Ascending aorta (tissue), 2 donors: Measurements from ENCODE around the gene PRMT9. TPM values are rescaled to one million over a fixed set of nuclear protein-coding genes. Genes with fewer than 3 reads are reported as not detected.

Experiments
- DNase-seq, 2 donors: peaks; one replicate each; pipeline ENCODE4 v3.0.0-alpha.2; 2019; ENCODE audit warnings: low spot score in 2 of 2
- H3K27ac ChIP-seq, 2 donors: fragments of 200-600 bp; sonication (generic); one replicate each; pipeline ENCODE4 v1.5.1; 2016 to 2017; ENCODE audit warnings: mild to moderate bottlenecking in 1 of 2
- H3K27me3 ChIP-seq: fragments of 200-600 bp; sonication (generic); one replicate; pipeline ENCODE4 v1.5.1; 2017
- H3K36me3 ChIP-seq, 2 donors: fragments of 200-600 bp; sonication (generic); one replicate each; pipeline ENCODE4 v1.5.1; 2016
- H3K4me1 ChIP-seq, 2 donors: fragments of 200-600 bp; sonication (generic); one replicate each; pipeline ENCODE4 v1.5.1; 2016 to 2017; ENCODE audit warnings: mild to moderate bottlenecking in 1 of 2
- H3K4me3 ChIP-seq, 2 donors: fragments of 200-600 bp; sonication (generic); one replicate each; pipeline ENCODE4 v1.5.1; 2016 to 2017; ENCODE audit warnings: mild to moderate bottlenecking in 1 of 2
- H3K9me3 ChIP-seq, 2 donors: fragments of 200-600 bp; sonication (generic); one replicate each; pipeline ENCODE4 v1.5.1; 2016
- CTCF ChIP-seq, 3 experiments: fragments of 200-600 bp in 2 of 3; fragments of 450-650 bp in 1 of 3; sonication (generic) in 2 of 3; IDR thresholded peaks; one replicate each; pipeline ENCODE4 v1.5.1; 2016 to 2019; ENCODE audit warnings: antibody characterized with exemption in 3 of 3, mild to moderate bottlenecking in 1 of 3, moderate library complexity in 1 of 3
- intact Hi-C: fragments of 100-400 bp; cut with DNase I; formaldehyde crosslinking; loops from one replicate; pipeline ENCODE4 v1.15.1; 2023
- total RNA-seq: library from RNA; depleted of rRNA; stranded (reverse); fragments of >200 nt; gene quantifications from one replicate; pipeline ENCODE4 v1.1.0, GENCODE V29; 2016

PRMT9 gene
- total RNA-seq, 1 donor from 2014 or later = 1.6 TPM

- Histone ChIP-seq H3K27ac (no peak overlapping the region), H3K4me1 (peaks cover 4% of the 10 kb centered on the region in 2 donors), H3K4me3 (no peak overlapping the region), H3K27me3 (no peaks in the 10 kb centered on the region), H3K36me3 (no peaks in the 10 kb centered on the region), H3K9me3 (no peaks in the 10 kb centered on the region)
- no peak for DNase-seq
- no peak for TF ChIP-seq CTCF (IDR thresholded peaks at IDR 0.05)
- intact Hi-C loops = no loop called here
Observed at GRCh38 chr4:147727476-147728028, 43.6 kb upstream of the PRMT9 start.

- Histone ChIP-seq H3K9me3 (no peaks in the 10 kb centered on the region), H3K27ac (no peak overlapping the region), H3K4me3 (no peak overlapping the region), H3K27me3 (no peaks in the 10 kb centered on the region), H3K4me1 (peaks cover 4% of the 10 kb centered on the region in 2 donors), H3K36me3 (no peaks in the 10 kb centered on the region)
- no peak for TF ChIP-seq CTCF (IDR thresholded peaks at IDR 0.05)
- no peak for DNase-seq
- intact Hi-C loops = no loop called here
Observed at GRCh38 chr4:147725673-147726072, 41.7 kb upstream of the PRMT9 start.

- Histone ChIP-seq H3K36me3 (no peaks in the 10 kb centered on the region), H3K4me3 (no peak overlapping the region), H3K9me3 (no peaks in the 10 kb centered on the region), H3K4me1 (peaks cover 4% of the 10 kb centered on the region in 2 donors), H3K27me3 (no peaks in the 10 kb centered on the region), H3K27ac (no peak overlapping the region)
- DNase-seq = no peak
- intact Hi-C loops = no loop called here
- no peak for TF ChIP-seq CTCF (IDR thresholded peaks at IDR 0.05)
Observed at GRCh38 chr4:147724468-147725201, 40.7 kb upstream of the PRMT9 start.

GRCh38 chr4:147723326-147723725, 39.4 kb upstream of the PRMT9 start:
- Histone ChIP-seq H3K27me3 (no peaks in the 10 kb centered on the region), H3K27ac (peak overlapping the region in 1 of 2 donors; percentile 24), H3K9me3 (no peaks in the 10 kb centered on the region), H3K4me1 (peaks cover 4% of the 10 kb centered on the region in 2 donors), H3K36me3 (no peaks in the 10 kb centered on the region), H3K4me3 (peak overlapping the region in 1 of 2 donors; percentile 2)
- peak in 1 of 2 donors; percentile 84 for DNase-seq
- TF ChIP-seq CTCF (IDR thresholded peaks at IDR 0.05) = no peak
- intact Hi-C loops = no loop called here

GRCh38 chr4:147717878-147718277, 33.9 kb upstream of the PRMT9 start:
- no peaks in the 10 kb centered on the region for H3K9me3 ChIP-seq
- DNase-seq = no peak
- intact Hi-C loops = no loop called here
- no peak for TF ChIP-seq CTCF (IDR thresholded peaks at IDR 0.05)
- H3K27me3 ChIP-seq = no peaks in the 10 kb centered on the region
- H3K4me1 ChIP-seq = peaks cover 0 to 4% of the 10 kb centered on the region in 2 donors
- H3K27ac ChIP-seq = no peak overlapping the region
- no peak overlapping the region for H3K4me3 ChIP-seq
- no peaks in the 10 kb centered on the region for H3K36me3 ChIP-seq
